ENCODE data around the gene SEMA4G.

The SEMA4G gene

GRCh38 chr10:101001659-101002035 lies 32.3 kb downstream of the SEMA4G start:
- no peak overlapping the region for H3K4me3 ChIP-seq (ENCODE audit: low read depth, low read length)
- TF ChIP-seq CTCF (IDR thresholded peaks at IDR 0.05; ENCODE audit: borderline replicate concordance, insufficient read depth, low read depth, low read length): no peak

- no peak overlapping the region for H3K4me3 ChIP-seq (ENCODE audit: low read depth, low read length)
- no peak for TF ChIP-seq CTCF (IDR thresholded peaks at IDR 0.05; ENCODE audit: borderline replicate concordance, insufficient read depth, low read depth, low read length)
Observed at GRCh38 chr10:101002456-101002855, 33.2 kb downstream of the SEMA4G start.

- H3K4me3 ChIP-seq (ENCODE audit: low read depth, low read length): no peak overlapping the region
- no peak for TF ChIP-seq CTCF (IDR thresholded peaks at IDR 0.05; ENCODE audit: borderline replicate concordance, insufficient read depth, low read depth, low read length)
Observed at GRCh38 chr10:101003639-101004206, 34.4 kb downstream of the SEMA4G start.

GRCh38 chr10:101005361-101005760 lies 36.1 kb downstream of the SEMA4G start:
- no peak for TF ChIP-seq CTCF (IDR thresholded peaks at IDR 0.05; ENCODE audit: borderline replicate concordance, insufficient read depth, low read depth, low read length)
- H3K4me3 ChIP-seq (ENCODE audit: low read depth, low read length): no peak overlapping the region

- TF ChIP-seq CTCF (IDR thresholded peaks at IDR 0.05; ENCODE audit: borderline replicate concordance, insufficient read depth, low read depth, low read length): no peak
- no peak overlapping the region for H3K4me3 ChIP-seq (ENCODE audit: low read depth, low read length)
Observed at GRCh38 chr10:101005869-101006567, 36.7 kb downstream of the SEMA4G start.

GRCh38 chr10:101006593-101007098 lies 37.3 kb downstream of the SEMA4G start:
- no peak for TF ChIP-seq CTCF (IDR thresholded peaks at IDR 0.05; ENCODE audit: borderline replicate concordance, insufficient read depth, low read depth, low read length)
- no peak overlapping the region for H3K4me3 ChIP-seq (ENCODE audit: low read depth, low read length)
